Right cardiac atrium (tissue), 5 donors: ENCODE measurements around the gene TSNAXIP1. TPM values are rescaled to one million over a fixed set of nuclear protein-coding genes. Genes with fewer than 3 reads are reported as not detected.

Experiments used
- polyA plus RNA-seq: library from polyadenylated mRNA; stranded (reverse); fragments of 200-250 nt; gene quantifications from one replicate; pipeline ENCODE4 v1.2.3, GENCODE V29; 2013
- total RNA-seq, 4 donors: library from RNA; stranded (reverse); fragmentation: NEBNext Ultra II Directional; extraction: Animal tissue kit (Norgen Biotek cat#: 25700); gene quantifications; one replicate each; pipeline ENCODE4 v1.2.1, GENCODE V29; 2021
- donor health status: healthy with polysubstance abuse.
- donor health status: DM: no; HTN: yes; CAD: no.
- donor health status: DM: no; HTN: no; CAD: no.
- donor health status: DM: no; HTN: yes; CAD: no; lungs with severe emphysema.
- donor health status: DM: yes; HTN: yes; CAD: no.

Gene TSNAXIP1
- total and polyA plus RNA-seq, 5 donors, result 0.56 to 1.1 (median 0.85) TPM

Other genes with a start within 250 kb of the TSNAXIP1 start
- gene CTCF, start 244.4 kb upstream of the TSNAXIP1 start, total RNA-seq, result 10 to 100 TPM; 24.2 to 30.5 (median 28.6) TPM
- 17.5 TPM for gene CTCF, start 244.4 kb upstream of the TSNAXIP1 start, polyA plus RNA-seq
- gene CARMIL2, start 161.7 kb upstream of the TSNAXIP1 start, total RNA-seq, result 1 to 10 TPM in 2 of 4 donors, under 1 TPM in 2; 0.65 to 1.2 (median 1.0) TPM
- 0.66 TPM for gene CARMIL2, start 161.7 kb upstream of the TSNAXIP1 start, polyA plus RNA-seq
- gene ACD, start 146.6 kb upstream of the TSNAXIP1 start, total RNA-seq, result 10 to 100 TPM in 2 of 4 donors, 1 to 10 TPM in 2; 7.9 to 10.9 (median 9.4) TPM
- 9.9 TPM for gene ACD, start 146.6 kb upstream of the TSNAXIP1 start, polyA plus RNA-seq
- gene PARD6A, start 145.9 kb upstream of the TSNAXIP1 start, total RNA-seq, result 1 to 10 TPM; 3.4 to 3.5 (median 3.5) TPM
- gene PARD6A, start 145.9 kb upstream of the TSNAXIP1 start, polyA plus RNA-seq, result 3.1 TPM
- 10 to 100 TPM in 2 of 4 donors, 1 to 10 TPM in 2; 8.6 to 11.1 (median 9.5) TPM for gene ENKD1, start 140.1 kb upstream of the TSNAXIP1 start, total RNA-seq
- 12.9 TPM for gene ENKD1, start 140.1 kb upstream of the TSNAXIP1 start, polyA plus RNA-seq
- gene C16orf86, start 140.1 kb upstream of the TSNAXIP1 start, total RNA-seq, result 1 to 10 TPM; 3.9 to 6.2 (median 4.9) TPM
- 6.0 TPM for gene C16orf86, start 140.1 kb upstream of the TSNAXIP1 start, polyA plus RNA-seq
- 1 to 10 TPM; 8.2 to 9.9 (median 8.6) TPM for gene GFOD2, start 87.6 kb upstream of the TSNAXIP1 start, total RNA-seq
- 8.1 TPM for gene GFOD2, start 87.6 kb upstream of the TSNAXIP1 start, polyA plus RNA-seq
- 10 to 100 TPM; 11.1 to 16.3 (median 12.4) TPM for gene RANBP10, start 329 bp upstream of the TSNAXIP1 start, total RNA-seq
- 6.9 TPM for gene RANBP10, start 329 bp upstream of the TSNAXIP1 start, polyA plus RNA-seq
- gene THAP11, start 35.4 kb downstream of the TSNAXIP1 start, total RNA-seq, result 10 to 100 TPM; 27.5 to 34.0 (median 32.0) TPM
- gene THAP11, start 35.4 kb downstream of the TSNAXIP1 start, polyA plus RNA-seq, result 20.8 TPM
- gene NUTF2, start 40.0 kb downstream of the TSNAXIP1 start, total RNA-seq, result 10 to 100 TPM; 66.6 to 80.7 (median 68.2) TPM
- 125 TPM for gene NUTF2, start 40.0 kb downstream of the TSNAXIP1 start, polyA plus RNA-seq
- gene CENPT, start 40.8 kb downstream of the TSNAXIP1 start, total RNA-seq, result 10 to 100 TPM; 24.3 to 29.0 (median 27.4) TPM
- 26.7 TPM for gene CENPT, start 40.8 kb downstream of the TSNAXIP1 start, polyA plus RNA-seq
- 10 to 100 TPM; 29.7 to 35.6 (median 31.9) TPM for gene EDC4, start 66.2 kb downstream of the TSNAXIP1 start, total RNA-seq
- gene EDC4, start 66.2 kb downstream of the TSNAXIP1 start, polyA plus RNA-seq, result 21.7 TPM
- gene NRN1L, start 78.0 kb downstream of the TSNAXIP1 start, total RNA-seq, result under 1 TPM in 1 of 4 donors, not detected in 3; 0.53 TPM
- 0.41 TPM for gene NRN1L, start 78.0 kb downstream of the TSNAXIP1 start, polyA plus RNA-seq
- gene PSKH1, start 86.4 kb downstream of the TSNAXIP1 start, total RNA-seq, result 10 to 100 TPM; 23.8 to 31.1 (median 27.0) TPM
- 26.8 TPM for gene PSKH1, start 86.4 kb downstream of the TSNAXIP1 start, polyA plus RNA-seq
- gene CTRL, start 125.0 kb downstream of the TSNAXIP1 start, total RNA-seq, result under 1 TPM in 3 of 4 donors, not detected in 1; 0.37 to 0.94 (median 0.42) TPM
- gene CTRL, start 125.0 kb downstream of the TSNAXIP1 start, polyA plus RNA-seq, result 0.66 TPM
- gene PSMB10, start 130.0 kb downstream of the TSNAXIP1 start, total RNA-seq, result 10 to 100 TPM; 49.1 to 64.0 (median 58.5) TPM
- 92.8 TPM for gene PSMB10, start 130.0 kb downstream of the TSNAXIP1 start, polyA plus RNA-seq
- gene LCAT, start 137.2 kb downstream of the TSNAXIP1 start, total RNA-seq, result 10 to 100 TPM; 15.0 to 27.0 (median 16.1) TPM
- 17.4 TPM for gene LCAT, start 137.2 kb downstream of the TSNAXIP1 start, polyA plus RNA-seq
- 100 to 1,000 TPM in 1 of 4 donors, 10 to 100 TPM in 3; 64.6 to 114 (median 66.8) TPM for gene SLC12A4, start 161.7 kb downstream of the TSNAXIP1 start, total RNA-seq
- gene SLC12A4, start 161.7 kb downstream of the TSNAXIP1 start, polyA plus RNA-seq, result 49.3 TPM
- gene DPEP3, start 173.6 kb downstream of the TSNAXIP1 start, total RNA-seq, result not detected
- not detected for gene DPEP3, start 173.6 kb downstream of the TSNAXIP1 start, polyA plus RNA-seq
- 1 to 10 TPM; 1.2 to 2.7 (median 1.8) TPM for gene DPEP2, start 192.6 kb downstream of the TSNAXIP1 start, total RNA-seq
- 1.5 TPM for gene DPEP2, start 192.6 kb downstream of the TSNAXIP1 start, polyA plus RNA-seq
- gene DPEP2NB, start 209.0 kb downstream of the TSNAXIP1 start, total RNA-seq, result not detected
- not detected for gene DPEP2NB, start 209.0 kb downstream of the TSNAXIP1 start, polyA plus RNA-seq
- gene DDX28, start 216.3 kb downstream of the TSNAXIP1 start, total RNA-seq, result 1 to 10 TPM; 6.7 to 7.8 (median 7.4) TPM
- 8.4 TPM for gene DDX28, start 216.3 kb downstream of the TSNAXIP1 start, polyA plus RNA-seq
- 1 to 10 TPM; 5.1 to 9.5 (median 6.8) TPM for gene DUS2, start 216.4 kb downstream of the TSNAXIP1 start, total RNA-seq
- gene DUS2, start 216.4 kb downstream of the TSNAXIP1 start, polyA plus RNA-seq, result 4.3 TPM